Measurements from ENCODE around the gene RANBP1.
A peak's percentile ranks its signal among the peaks of the same experiment; 100 is the strongest.

Gene RANBP1

GRCh38 chr22:20160041-20160440 is 44.1 kb downstream of the RANBP1 start:
- 90% methylated on average over 6 of the region's 10 CpGs for WGBS (ENCODE audit: insufficient coverage)
- Histone ChIP-seq H3K9me3 (ENCODE audit: control extremely low read depth in 1 of 5, control insufficient read depth in 4 of 5, insufficient read depth in 2 of 5, low read depth in 1 of 5, low read length in 4 of 5) (no peaks in the 10 kb centered on the region), H3K36me3 (ENCODE audit: control insufficient read depth in 4 of 4, insufficient read depth in 4 of 4, low read length in 3 of 4) (no peaks in the 10 kb centered on the region), H3K27me3 (replicated peaks in 2 of 5; ENCODE audit: control insufficient read depth in 4 of 5, insufficient read depth in 5 of 5, low read length in 4 of 5) (no peaks in the 10 kb centered on the region), H3K4me1 (ENCODE audit: control extremely low read depth in 1 of 4, control insufficient read depth in 4 of 4, insufficient read depth in 4 of 4, low read length in 3 of 4) (peaks cover 0 to 71% (median 57%) of the 10 kb centered on the region in 4 experiments), H3K4me3 (ENCODE audit: control insufficient read depth in 1 of 7, extremely low read depth in 1 of 7, insufficient read depth in 4 of 7, low read depth in 2 of 7, low read length in 6 of 7) (no peak overlapping the region), H3K27ac (ENCODE audit: insufficient read depth in 1 of 2, low read depth in 1 of 2, low read length in 2 of 2, poor library complexity in 1 of 2, severe bottlenecking in 2 of 2) (peak overlapping the region in 1 of 2 experiments; percentile 25)
- ChIA-PET CTCF (interaction anchor here (1.7 to 2.4 kb wide), 2 partner anchors 79 to 81 kb away, joined by 5 to 15 read pairs; no protein-coding TSS in a partner anchor), POLR2A (no interaction called here)
- DNase-seq: peak in 2 of 3 donors; percentile 32 to 33

- no peak for DNase-seq
- Histone ChIP-seq H3K27ac (ENCODE audit: insufficient read depth in 1 of 2, low read depth in 1 of 2, low read length in 2 of 2, poor library complexity in 1 of 2, severe bottlenecking in 2 of 2) (no peak overlapping the region), H3K9me3 (ENCODE audit: control extremely low read depth in 1 of 5, control insufficient read depth in 4 of 5, insufficient read depth in 2 of 5, low read depth in 1 of 5, low read length in 4 of 5) (no peaks in the 10 kb centered on the region), H3K36me3 (ENCODE audit: control insufficient read depth in 4 of 4, insufficient read depth in 4 of 4, low read length in 3 of 4) (no peaks in the 10 kb centered on the region), H3K27me3 (replicated peaks in 2 of 5; ENCODE audit: control insufficient read depth in 4 of 5, insufficient read depth in 5 of 5, low read length in 4 of 5) (no peaks in the 10 kb centered on the region), H3K4me3 (ENCODE audit: control insufficient read depth in 1 of 7, extremely low read depth in 1 of 7, insufficient read depth in 4 of 7, low read depth in 2 of 7, low read length in 6 of 7) (no peak overlapping the region), H3K4me1 (ENCODE audit: control extremely low read depth in 1 of 4, control insufficient read depth in 4 of 4, insufficient read depth in 4 of 4, low read length in 3 of 4) (peaks cover 0 to 25% (median 15%) of the 10 kb centered on the region in 4 experiments)
- ChIA-PET POLR2A (no interaction called here), CTCF (interaction anchor here (1.7 kb wide), 1 partner anchor 74 kb away, joined by 4 read pairs; no protein-coding TSS in a partner anchor)
- whole genome bisulfite sequencing (ENCODE audit: insufficient coverage): 87% methylated on average over 5 of the region's 11 CpGs
Measured at GRCh38 chr22:20164863-20165262, 49.0 kb downstream of the RANBP1 start.

- CTCF ChIA-PET: interaction anchor here (1.7 to 2.1 kb wide), 2 partner anchors 8 to 73 kb away, joined by 4 to 7 read pairs; no protein-coding TSS in a partner anchor
- WGBS (ENCODE audit: insufficient coverage): 96% methylated on average over 12 of the region's 12 CpGs
- no peaks in the 10 kb centered on the region for H3K9me3 ChIP-seq (ENCODE audit: control extremely low read depth in 1 of 5, control insufficient read depth in 4 of 5, insufficient read depth in 2 of 5, low read depth in 1 of 5, low read length in 4 of 5)
Measured at GRCh38 chr22:20165421-20165820, 49.5 kb downstream of the RANBP1 start.

GRCh38 chr22:20165913-20166312 is 50.0 kb downstream of the RANBP1 start:
- no peaks in the 10 kb centered on the region for H3K27me3 ChIP-seq (replicated peaks in 2 of 5; ENCODE audit: control insufficient read depth in 4 of 5, insufficient read depth in 5 of 5, low read length in 4 of 5)
- H3K4me3 ChIP-seq (ENCODE audit: control insufficient read depth in 1 of 7, extremely low read depth in 1 of 7, insufficient read depth in 4 of 7, low read depth in 2 of 7, low read length in 6 of 7): no peak overlapping the region
- H3K36me3 ChIP-seq (ENCODE audit: control insufficient read depth in 4 of 4, insufficient read depth in 4 of 4, low read length in 3 of 4): no peaks in the 10 kb centered on the region
- peaks cover 0 to 14% (median 7%) of the 10 kb centered on the region in 4 experiments for H3K4me1 ChIP-seq (ENCODE audit: control extremely low read depth in 1 of 4, control insufficient read depth in 4 of 4, insufficient read depth in 4 of 4, low read length in 3 of 4)
- ChIA-PET POLR2A (no interaction called here), CTCF (interaction anchor here (1.7 to 2.1 kb wide), 2 partner anchors 9 to 73 kb away, joined by 4 to 7 read pairs; no protein-coding TSS in a partner anchor)
- 93% methylated on average over 4 of the region's 7 CpGs for WGBS (ENCODE audit: insufficient coverage)
- H3K27ac ChIP-seq (ENCODE audit: insufficient read depth in 1 of 2, low read depth in 1 of 2, low read length in 2 of 2, poor library complexity in 1 of 2, severe bottlenecking in 2 of 2): no peak overlapping the region
- no peak for DNase-seq
- no peaks in the 10 kb centered on the region for H3K9me3 ChIP-seq (ENCODE audit: control extremely low read depth in 1 of 5, control insufficient read depth in 4 of 5, insufficient read depth in 2 of 5, low read depth in 1 of 5, low read length in 4 of 5)

More at GRCh38 chr22:20165421-20165820, 49.5 kb downstream of the RANBP1 start:
- no peak for DNase-seq
- POLR2A ChIA-PET: no interaction called here
- Histone ChIP-seq H3K36me3 (ENCODE audit: control insufficient read depth in 4 of 4, insufficient read depth in 4 of 4, low read length in 3 of 4) (no peaks in the 10 kb centered on the region), H3K27me3 (replicated peaks in 2 of 5; ENCODE audit: control insufficient read depth in 4 of 5, insufficient read depth in 5 of 5, low read length in 4 of 5) (no peaks in the 10 kb centered on the region), H3K4me1 (ENCODE audit: control extremely low read depth in 1 of 4, control insufficient read depth in 4 of 4, insufficient read depth in 4 of 4, low read length in 3 of 4) (peaks cover 0 to 19% (median 10%) of the 10 kb centered on the region in 4 experiments), H3K4me3 (ENCODE audit: control insufficient read depth in 1 of 7, extremely low read depth in 1 of 7, insufficient read depth in 4 of 7, low read depth in 2 of 7, low read length in 6 of 7) (no peak overlapping the region), H3K27ac (ENCODE audit: insufficient read depth in 1 of 2, low read depth in 1 of 2, low read length in 2 of 2, poor library complexity in 1 of 2, severe bottlenecking in 2 of 2) (no peak overlapping the region)

- no peak overlapping the region for H3K27ac ChIP-seq (ENCODE audit: insufficient read depth in 1 of 2, low read depth in 1 of 2, low read length in 2 of 2, poor library complexity in 1 of 2, severe bottlenecking in 2 of 2)
- no peak overlapping the region for H3K4me3 ChIP-seq (ENCODE audit: control insufficient read depth in 1 of 7, extremely low read depth in 1 of 7, insufficient read depth in 4 of 7, low read depth in 2 of 7, low read length in 6 of 7)
- no peaks in the 10 kb centered on the region for H3K9me3 ChIP-seq (ENCODE audit: control extremely low read depth in 1 of 5, control insufficient read depth in 4 of 5, insufficient read depth in 2 of 5, low read depth in 1 of 5, low read length in 4 of 5)
- WGBS (ENCODE audit: insufficient coverage): 98% methylated on average over 7 of the region's 9 CpGs
- ChIA-PET POLR2A (no interaction called here), CTCF (interaction anchor here (1.1 to 2.1 kb wide), 2 partner anchors 10 to 72 kb away, joined by 3 to 7 read pairs; no protein-coding TSS in a partner anchor)
- peaks cover 0 to 6% (median 1%) of the 10 kb centered on the region in 4 experiments for H3K4me1 ChIP-seq (ENCODE audit: control extremely low read depth in 1 of 4, control insufficient read depth in 4 of 4, insufficient read depth in 4 of 4, low read length in 3 of 4)
- H3K27me3 ChIP-seq (replicated peaks in 2 of 5; ENCODE audit: control insufficient read depth in 4 of 5, insufficient read depth in 5 of 5, low read length in 4 of 5): no peaks in the 10 kb centered on the region
- DNase-seq: no peak
- no peaks in the 10 kb centered on the region for H3K36me3 ChIP-seq (ENCODE audit: control insufficient read depth in 4 of 4, insufficient read depth in 4 of 4, low read length in 3 of 4)
Measured at GRCh38 chr22:20166703-20167102, 50.8 kb downstream of the RANBP1 start.

GRCh38 chr22:20167643-20168322 is 51.9 kb downstream of the RANBP1 start:
- ChIA-PET CTCF (interaction anchor here (0.8 to 2.1 kb wide), 4 partner anchors 9 to 71 kb away, joined by 3 to 7 read pairs (median 4); no protein-coding TSS in a partner anchor), POLR2A (no interaction called here)
- DNase-seq: no peak
- Histone ChIP-seq H3K27me3 (replicated peaks in 2 of 5; ENCODE audit: control insufficient read depth in 4 of 5, insufficient read depth in 5 of 5, low read length in 4 of 5) (no peaks in the 10 kb centered on the region), H3K36me3 (ENCODE audit: control insufficient read depth in 4 of 4, insufficient read depth in 4 of 4, low read length in 3 of 4) (no peaks in the 10 kb centered on the region), H3K9me3 (ENCODE audit: control extremely low read depth in 1 of 5, control insufficient read depth in 4 of 5, insufficient read depth in 2 of 5, low read depth in 1 of 5, low read length in 4 of 5) (no peaks in the 10 kb centered on the region), H3K4me3 (ENCODE audit: control insufficient read depth in 1 of 7, extremely low read depth in 1 of 7, insufficient read depth in 4 of 7, low read depth in 2 of 7, low read length in 6 of 7) (no peak overlapping the region), H3K4me1 (ENCODE audit: control extremely low read depth in 1 of 4, control insufficient read depth in 4 of 4, insufficient read depth in 4 of 4, low read length in 3 of 4) (peaks cover 0 to 4% (median 0%) of the 10 kb centered on the region in 4 experiments), H3K27ac (ENCODE audit: insufficient read depth in 1 of 2, low read depth in 1 of 2, low read length in 2 of 2, poor library complexity in 1 of 2, severe bottlenecking in 2 of 2) (no peak overlapping the region)
- 86% methylated on average over 19 of the region's 19 CpGs for WGBS (ENCODE audit: insufficient coverage)

GRCh38 chr22:20169253-20169822 is 53.4 kb downstream of the RANBP1 start:
- 97% methylated on average over 7 of the region's 10 CpGs for WGBS (ENCODE audit: insufficient coverage)
- CTCF ChIA-PET: interaction anchor here (1.7 kb wide), 1 partner anchor 9 kb away, joined by 4 read pairs; no protein-coding TSS in a partner anchor
- POLR2A ChIA-PET: no interaction called here
- H3K36me3 ChIP-seq (ENCODE audit: control insufficient read depth in 4 of 4, insufficient read depth in 4 of 4, low read length in 3 of 4): no peaks in the 10 kb centered on the region
- DNase-seq: no peak
- H3K4me1 ChIP-seq (ENCODE audit: control extremely low read depth in 1 of 4, control insufficient read depth in 4 of 4, insufficient read depth in 4 of 4, low read length in 3 of 4): peaks cover 0 to 4% (median 0%) of the 10 kb centered on the region in 4 experiments
- no peaks in the 10 kb centered on the region for H3K9me3 ChIP-seq (ENCODE audit: control extremely low read depth in 1 of 5, control insufficient read depth in 4 of 5, insufficient read depth in 2 of 5, low read depth in 1 of 5, low read length in 4 of 5)
- no peak overlapping the region for H3K4me3 ChIP-seq (ENCODE audit: control insufficient read depth in 1 of 7, extremely low read depth in 1 of 7, insufficient read depth in 4 of 7, low read depth in 2 of 7, low read length in 6 of 7)
- H3K27me3 ChIP-seq (replicated peaks in 2 of 5; ENCODE audit: control insufficient read depth in 4 of 5, insufficient read depth in 5 of 5, low read length in 4 of 5): no peaks in the 10 kb centered on the region
- H3K27ac ChIP-seq (ENCODE audit: insufficient read depth in 1 of 2, low read depth in 1 of 2, low read length in 2 of 2, poor library complexity in 1 of 2, severe bottlenecking in 2 of 2): no peak overlapping the region
